HG02884 (cell line): Measurements from ENCODE around the gene SMAD6.

Experiments used
- ATAC-seq: cut with Tn5 transposase; IDR thresholded peaks from one replicate; pipeline ENCODE4 v1.9.1; 2021; ENCODE audit warnings: mild to moderate bottlenecking, moderate library complexity; ENCODE audit not compliant: unreplicated experiment

SMAD6 gene

DNA sequence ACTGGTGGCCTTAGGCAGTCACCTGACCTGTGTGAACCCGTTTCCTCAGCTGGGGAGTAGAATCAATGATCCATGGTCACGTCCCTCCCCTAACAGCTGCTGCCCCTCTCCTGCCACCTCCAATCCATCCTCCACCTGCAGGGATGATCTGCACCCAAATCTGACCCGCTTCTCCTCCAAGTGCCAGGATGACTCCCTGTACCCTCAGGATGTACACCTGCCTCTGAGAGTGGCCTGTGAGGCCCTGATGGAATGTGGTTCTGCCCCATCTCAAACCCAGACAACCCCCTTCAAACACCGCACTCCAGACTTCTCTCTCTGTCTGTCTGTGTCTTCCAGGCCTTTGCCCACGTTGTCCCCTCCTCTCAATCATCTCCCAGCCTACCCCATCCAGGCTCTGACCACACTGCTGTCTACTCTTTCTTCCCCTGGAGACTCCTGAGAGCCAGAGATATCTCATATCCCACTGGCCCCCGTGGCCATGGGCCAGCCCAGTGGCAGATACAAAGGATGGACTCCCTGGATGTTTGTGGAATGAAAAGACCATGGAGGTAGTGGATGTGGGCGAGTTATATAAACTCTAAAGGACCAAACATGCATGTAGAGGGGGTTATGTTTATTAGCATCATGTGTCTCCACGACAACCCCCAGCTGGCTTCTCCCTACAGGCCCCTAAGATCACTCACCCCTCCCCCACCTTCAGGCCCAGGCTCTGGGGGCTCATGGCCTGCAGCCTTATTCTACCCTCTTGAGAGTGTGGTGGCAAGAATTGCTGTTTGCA, 84.9 kb downstream of the SMAD6 start:
- no peak for ATAC-seq

DNA sequence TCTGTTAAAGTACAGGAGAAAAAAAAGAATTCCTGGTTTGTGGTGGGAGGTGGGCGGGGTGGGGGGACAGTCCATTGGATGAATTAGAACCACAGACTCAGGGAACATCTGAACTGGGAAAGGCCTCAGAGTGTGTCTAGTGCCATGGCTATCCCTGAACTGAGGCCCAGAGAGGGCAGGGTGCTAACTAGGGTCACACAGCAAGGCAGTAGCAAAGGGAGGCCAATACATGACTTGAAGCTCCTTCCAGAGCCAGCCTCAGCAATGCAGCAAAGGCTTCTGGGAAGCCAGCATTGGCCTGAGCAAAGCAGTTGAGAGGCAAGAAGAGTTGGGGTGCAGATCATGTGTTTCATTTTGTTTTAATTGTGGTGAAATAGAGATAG, 85.4 kb downstream of the SMAD6 start:
- ATAC-seq: no peak

DNA sequence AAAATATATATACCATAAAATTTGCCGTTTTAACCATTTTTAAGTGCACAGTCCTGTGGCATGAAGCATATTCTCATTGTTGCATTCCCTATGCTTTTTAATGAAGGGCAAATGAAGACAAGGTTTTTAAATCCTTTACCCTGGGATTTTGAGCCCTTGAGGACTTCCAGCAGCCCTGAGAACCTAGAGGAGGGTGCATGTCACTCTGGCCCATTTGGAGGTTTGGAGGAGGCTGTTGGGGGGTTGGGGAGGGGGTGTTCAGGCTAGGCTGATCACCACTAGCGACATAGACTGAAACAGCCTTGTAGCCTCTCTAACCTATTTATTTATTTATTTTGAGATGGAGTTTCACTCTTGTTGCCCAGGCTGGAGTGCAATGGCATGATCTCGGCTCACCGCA, 86.0 kb downstream of the SMAD6 start:
- ATAC-seq: no peak

DNA sequence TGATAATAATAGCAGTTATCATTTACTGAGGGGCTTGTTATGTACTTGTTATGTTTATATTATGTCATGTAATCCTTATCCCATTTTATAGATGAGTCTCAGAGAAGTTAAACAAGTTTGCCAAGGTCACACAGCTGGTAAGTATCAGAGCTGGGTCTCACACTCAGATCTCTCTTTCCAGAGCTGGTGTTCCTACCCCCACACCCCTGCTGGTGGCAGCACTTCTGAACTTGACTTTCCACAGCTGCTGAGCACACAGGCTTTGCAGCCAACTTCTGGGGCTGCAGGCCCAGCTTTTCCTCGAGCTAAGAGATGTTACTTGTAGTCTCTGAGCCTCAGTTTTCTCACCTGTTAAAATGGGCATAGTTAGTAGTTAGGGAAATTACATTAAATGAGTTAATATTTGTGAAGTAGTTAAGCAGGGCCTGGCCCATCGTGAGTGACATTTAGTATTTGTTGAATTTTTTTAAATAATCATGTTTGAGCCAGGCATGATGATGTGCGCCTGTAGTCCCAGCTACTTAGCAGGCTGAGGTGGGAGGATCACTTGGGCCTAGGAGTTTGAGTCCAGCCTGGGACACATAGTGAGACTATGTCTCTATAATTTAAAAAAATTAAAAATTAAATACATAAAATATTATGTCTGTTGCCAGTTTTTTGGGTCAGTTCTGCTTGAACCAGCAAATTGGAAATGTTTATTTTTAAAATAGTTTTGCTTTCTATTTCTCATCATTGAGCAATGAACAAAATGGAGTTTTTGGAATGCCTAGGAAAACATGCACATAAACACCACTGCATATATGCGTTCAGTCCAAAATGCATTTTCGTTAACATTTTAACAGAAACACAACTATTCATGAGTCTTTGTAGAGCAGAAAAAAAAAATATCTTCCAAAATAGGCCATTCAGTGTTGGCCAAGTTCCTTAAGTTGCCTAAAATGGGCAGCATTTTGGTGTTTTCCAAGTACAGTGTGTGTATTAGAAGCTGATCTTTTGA, 87.3 kb downstream of the SMAD6 start:
- no peak for ATAC-seq

DNA sequence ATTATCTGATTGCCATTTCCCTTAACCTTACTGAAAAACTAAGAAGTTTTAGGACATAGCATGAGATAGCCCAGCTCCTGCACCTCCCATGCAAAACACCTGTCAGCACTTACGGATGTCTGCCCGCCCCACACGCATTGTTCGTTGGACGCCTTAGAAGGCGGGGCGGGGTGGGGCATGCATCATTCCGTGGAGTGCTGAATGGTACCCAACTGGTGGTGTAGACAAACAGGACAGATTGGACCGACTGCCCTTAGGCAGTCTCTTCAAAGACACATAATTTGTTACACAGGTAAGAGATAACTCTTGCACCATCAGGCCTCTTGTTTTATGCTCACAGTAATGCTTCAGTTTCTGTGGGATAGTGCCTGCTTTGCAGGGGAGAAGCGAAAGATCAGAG, 93.8 kb downstream of the SMAD6 start:
- ATAC-seq: no peak

DNA sequence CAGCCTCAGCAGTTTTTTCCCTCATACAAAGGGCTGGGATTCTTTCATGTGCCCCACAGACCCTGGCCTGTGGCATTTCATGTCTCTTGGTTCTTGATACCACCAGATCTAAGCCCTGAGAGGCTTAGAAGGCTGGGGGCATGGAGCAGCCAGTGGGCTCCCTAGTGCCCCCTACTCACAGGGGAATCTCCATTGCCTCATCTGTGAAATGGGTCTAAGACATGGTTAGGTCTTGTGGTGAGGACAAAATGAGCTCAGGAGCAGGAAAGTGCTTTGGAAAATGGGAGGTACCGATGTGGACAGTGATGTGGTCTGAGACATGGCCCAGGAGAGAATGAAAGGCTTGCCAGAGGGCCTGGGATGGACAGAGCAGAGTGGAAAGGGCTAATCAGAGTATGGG, 94.3 kb downstream of the SMAD6 start:
- ATAC-seq: no peak

DNA sequence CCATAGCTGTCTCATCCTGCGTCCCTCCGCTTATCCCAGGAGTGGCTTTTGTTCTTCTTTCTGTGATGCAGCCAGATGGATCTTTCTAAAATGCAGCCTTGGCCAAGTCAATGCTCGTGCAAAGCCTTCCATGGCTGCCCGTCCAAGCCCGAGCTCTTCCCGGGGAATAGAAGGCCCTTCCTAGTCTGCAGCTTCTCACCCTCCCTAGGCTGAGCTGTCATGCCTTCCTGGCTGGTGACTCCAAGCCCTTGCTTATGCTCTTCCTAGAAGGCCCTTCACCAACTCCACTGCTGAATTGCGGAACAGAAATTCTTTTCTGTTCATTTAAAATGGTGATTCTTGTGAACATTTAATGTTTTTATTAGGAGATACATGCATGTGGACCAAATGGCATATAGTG, 95.9 kb downstream of the SMAD6 start:
- no peak for ATAC-seq

DNA sequence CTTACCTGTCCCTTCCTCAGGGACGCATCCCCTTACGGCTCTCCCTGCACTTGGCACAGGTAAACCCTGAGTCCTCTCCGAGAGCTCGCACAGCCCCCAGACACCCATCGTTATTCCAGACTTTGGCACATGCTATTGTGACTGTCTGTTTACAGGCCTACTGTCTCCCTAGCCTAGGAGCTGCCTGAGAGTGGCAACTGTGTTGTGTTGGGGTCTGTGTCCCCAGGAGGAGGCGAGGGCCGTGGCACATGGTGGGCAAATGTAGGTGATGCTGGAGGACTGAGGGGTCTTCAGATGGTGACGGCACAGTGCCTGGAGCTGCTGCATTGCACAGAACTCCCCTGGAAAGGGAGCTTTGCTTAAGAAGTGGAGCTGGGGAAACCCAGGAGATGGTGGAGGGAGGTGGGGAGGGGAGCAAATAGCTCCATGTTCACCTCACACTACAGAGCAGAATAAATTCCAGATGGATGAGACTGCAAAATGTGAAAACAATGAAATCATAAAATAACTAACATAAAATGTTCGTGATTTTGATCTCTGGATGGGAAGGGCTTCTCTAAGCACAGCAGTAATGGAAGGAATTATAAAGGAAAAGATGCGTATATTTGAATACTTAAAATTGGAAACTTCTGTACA, 96.5 kb downstream of the SMAD6 start:
- no peak for ATAC-seq

DNA sequence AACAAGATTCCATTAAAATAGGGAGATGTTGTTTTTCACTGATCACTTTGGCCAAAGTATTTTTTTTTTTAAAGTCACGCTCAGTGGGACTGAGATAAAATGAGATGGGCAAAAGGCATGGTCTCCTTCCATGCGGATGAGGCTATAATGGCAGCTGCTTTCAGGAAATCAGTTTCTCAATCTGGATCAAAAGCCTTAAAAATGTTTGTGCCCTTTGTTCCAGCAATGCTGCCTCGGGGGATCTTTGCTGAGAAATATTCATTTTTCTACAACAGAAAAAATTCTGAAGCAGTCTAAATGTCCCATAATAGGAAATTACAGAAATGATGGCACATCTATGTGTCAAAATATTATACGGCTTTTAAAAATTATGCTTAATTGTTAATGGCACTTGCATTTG, 97.2 kb downstream of the SMAD6 start:
- ATAC-seq: no peak

DNA sequence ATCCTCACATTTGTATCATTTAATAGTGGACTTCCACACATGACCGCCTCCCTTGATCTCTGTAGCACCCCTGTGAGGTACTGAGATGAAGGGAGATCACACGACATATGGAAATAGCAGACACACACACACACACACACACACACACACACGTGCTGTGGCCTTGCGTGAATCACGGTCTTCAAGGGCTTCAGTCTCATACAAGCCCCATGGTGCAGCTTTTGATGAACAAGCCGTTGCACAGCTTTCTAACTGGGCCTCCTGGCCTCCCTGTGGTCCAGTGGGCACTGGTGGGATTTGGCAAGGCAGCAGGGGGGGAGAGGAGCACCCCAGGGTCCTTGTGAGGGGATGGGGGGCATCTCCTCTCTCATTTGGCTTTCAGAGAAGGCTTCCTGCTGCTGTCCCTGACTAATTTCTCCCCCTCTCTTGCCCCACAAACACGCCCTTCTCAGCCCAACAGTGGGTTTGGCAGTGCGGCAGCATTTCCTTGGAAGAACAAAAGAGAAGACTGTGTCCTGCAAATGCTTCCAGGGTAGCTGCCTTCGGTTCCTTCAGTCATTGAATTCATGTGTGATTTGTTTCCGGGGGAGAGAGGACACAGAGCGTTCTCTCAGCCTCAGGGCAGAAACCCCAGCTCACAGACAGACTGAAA, 98.7 kb downstream of the SMAD6 start:
- no peak for ATAC-seq

DNA sequence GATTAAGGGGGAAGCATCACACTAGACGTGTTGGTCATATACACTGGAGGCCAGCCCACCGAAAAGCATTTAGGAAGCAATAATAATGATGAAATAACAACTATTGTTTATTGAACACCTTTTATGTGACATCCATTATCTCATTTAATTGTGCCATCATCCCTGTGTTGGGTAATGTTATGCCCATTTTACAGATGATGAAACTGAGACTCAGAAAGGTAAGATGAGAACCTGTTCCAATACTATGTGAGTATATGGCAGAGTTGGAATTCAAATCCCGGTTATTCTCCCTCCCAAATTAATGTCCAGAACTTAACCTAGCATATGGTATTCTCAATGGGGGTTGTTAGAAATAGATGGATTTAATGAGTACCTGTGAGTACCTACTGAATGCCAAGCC, 99.2 kb downstream of the SMAD6 start:
- ATAC-seq: no peak

DNA sequence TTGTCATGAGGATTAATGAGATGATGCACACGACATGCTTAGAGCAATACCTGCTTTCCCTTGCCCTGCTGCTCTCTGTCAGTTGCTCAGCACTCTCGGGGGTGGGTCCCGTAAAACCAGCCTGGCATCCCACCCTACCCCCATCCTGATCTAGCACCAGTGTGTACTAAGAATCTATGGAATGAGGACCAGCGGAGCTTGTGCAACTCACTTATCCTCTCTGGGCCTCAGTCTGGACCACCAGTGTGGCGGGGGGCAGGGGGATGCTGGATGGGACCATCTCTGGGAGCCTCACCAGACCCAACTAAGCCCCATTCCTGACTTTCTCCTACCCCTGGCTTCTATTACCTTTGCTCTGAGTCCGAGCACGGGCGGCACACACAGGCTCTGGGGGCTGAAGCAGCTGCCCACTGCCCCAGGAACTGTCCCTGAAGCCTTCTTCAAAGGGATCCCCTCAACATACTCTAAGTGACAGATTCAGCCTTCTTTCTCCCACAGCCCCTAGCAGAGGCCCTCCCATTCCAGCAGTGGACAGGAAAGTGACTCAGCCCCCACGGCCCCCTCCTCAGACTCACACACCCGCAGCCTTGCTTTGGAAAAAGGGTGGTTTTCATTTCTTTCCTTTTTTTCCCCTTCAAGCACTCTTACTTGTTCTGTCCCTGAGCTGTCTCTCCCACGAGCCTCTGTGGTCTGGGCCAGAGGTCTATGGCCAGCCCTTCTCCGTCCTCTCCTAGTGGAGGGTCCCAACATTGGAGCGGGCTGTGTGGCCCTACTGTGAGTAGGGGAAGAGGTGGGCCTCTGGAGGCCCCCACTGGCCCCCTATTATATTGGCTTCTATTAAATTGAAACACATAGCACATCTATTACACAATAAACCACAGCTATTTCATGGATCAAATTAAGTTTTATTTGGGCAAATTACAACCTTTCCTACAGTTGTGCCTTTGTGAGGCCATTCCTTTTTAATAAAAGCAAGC, 100.3 kb downstream of the SMAD6 start:
- ATAC-seq: no peak

DNA sequence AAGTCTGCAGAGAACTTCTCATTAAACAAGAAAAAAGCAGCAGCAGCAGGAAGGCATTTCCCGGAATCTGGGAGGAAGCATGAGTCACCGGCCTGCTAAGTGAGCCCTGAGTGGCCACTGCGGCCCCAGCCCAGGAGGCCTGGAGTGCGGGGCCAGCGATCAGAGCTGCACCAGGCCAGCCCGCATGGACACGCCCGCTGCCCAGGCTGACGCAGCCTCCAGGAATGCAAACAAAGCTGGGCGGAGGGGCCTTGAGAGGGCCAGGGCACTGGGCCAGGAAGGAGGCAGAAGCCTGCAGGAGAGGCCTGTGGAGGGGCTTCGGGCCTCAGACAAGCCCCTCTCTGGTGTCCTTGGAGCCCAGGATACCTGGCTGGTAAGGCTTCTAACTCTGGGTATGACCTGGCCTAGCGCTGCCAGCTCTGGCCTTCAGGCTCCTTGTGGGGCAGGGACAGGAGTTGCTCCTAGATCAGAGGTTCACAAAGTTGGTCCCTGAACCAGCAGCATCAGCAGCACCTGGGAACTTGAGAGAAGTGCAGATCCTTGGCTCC, 101.2 kb downstream of the SMAD6 start:
- no peak for ATAC-seq

DNA sequence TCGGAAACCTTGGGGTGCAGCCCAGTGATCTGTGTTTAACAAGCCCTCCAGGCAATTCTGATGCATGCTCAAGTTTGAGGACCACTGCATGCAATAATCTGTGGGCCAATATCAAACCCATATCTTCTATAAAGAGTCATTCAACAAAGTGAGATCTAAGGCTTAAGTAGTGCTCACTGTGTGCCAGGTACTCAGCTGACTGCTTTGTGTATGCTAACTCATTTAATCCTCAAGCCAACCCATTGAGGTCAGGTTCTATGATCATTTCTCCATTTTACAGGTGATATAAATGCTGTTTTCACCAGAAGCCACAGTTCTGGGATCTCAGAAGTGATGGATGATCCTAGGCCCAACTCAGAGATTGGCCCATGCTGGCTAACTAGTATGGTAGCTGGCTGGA, 101.7 kb downstream of the SMAD6 start:
- ATAC-seq: no peak

DNA sequence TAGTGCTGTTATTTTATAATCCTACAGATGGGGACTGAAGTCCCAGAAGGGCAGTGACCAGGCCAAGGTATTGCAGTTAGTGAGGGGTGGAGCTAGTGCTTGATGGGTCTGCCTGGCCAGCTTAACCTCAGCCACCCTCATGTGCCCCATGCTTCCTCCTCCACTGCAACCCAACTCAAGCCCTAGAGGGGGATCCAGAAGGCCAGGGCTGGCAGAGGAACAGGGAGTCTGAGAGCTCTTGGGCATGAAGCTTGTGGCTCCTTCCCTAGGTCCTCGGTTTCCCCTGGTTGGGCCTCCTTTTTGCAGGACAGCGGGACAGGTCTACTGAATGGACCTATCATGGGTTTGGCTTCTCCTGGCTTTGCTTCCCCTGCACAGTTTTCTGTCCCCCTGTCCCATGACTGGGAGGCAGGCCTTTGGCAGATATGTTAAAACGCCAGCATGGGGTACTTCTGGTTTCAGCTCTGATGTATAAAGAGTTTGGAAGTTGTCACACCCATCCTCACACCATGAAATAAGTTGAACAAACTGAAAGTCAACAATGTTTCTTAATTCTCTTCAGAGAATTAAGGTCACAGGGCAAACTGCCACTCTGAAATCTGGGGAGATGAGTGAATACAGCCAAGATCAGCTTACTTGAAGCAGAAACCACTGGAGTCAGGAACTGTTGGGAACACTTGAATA, 103.3 kb downstream of the SMAD6 start:
- no peak for ATAC-seq

DNA sequence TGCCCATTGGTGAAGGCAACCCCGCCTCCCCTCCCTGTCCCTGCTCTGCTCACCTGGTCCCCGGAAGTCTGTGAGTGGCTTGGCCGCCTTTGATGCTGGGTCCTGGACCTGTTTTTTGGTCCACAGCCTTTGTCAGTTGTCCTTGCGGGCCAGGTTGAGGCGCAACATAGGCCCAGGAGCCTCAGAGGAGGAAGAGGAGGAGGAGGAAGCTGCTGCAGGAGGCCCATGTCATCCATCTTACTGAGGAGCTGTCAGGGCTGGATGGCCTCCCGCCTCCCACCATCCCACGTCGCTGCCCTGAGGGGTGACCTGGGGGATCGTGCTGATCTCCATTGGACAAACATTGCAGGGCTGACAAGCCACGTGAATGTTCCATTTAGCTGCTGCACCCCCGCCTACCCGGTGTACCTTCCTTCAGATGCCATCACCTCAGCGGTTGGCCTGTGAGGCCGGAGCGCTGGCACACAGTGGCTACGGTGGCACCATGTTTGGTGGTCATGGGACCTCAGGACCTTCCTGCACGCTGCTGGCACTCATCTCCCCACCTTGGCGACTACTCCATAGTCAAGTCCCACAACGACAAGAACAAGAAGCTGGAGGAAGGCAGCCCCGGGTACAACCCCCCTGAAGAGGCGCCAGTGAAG, 106.3 kb downstream of the SMAD6 start:
- ATAC-seq: no peak

DNA sequence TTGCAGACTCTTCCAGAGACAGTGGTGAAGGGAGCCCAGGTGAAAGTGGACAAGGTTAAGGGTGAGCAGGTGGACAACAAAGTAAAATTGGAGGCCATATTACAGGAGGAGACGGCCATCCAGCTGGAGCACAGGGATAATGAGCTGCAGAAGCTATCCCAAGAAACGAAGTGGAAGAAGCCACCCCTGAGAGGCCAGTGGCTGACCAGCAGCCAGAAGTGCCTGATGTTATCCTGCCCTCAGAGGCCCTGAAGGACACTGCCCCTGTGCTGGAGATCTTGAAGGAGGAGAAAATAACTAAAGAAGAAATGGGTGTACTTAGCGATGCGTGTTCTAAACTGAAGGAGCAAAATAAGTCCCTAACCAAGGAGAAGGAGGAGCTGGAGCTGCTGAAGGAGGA, 107.6 kb downstream of the SMAD6 start:
- no peak for ATAC-seq

DNA sequence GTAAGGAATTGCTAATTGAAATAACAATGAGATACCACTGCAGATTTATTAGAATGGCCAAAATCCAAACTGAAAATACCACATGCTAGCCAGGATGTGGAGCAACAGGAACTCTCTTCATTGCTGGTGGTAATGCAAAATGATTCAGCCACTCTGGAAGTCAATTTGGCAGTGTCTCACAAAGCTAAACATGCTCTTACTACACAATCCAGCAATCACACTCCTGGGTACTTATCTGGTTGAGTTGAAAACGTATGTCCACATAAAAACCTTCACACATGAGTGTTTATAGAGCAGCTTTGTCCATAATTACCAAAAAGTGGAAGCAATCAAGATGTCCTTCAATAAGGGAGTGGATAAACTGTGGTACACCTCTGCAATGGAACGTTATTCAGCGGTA, 113.3 kb downstream of the SMAD6 start:
- ATAC-seq: no peak

DNA sequence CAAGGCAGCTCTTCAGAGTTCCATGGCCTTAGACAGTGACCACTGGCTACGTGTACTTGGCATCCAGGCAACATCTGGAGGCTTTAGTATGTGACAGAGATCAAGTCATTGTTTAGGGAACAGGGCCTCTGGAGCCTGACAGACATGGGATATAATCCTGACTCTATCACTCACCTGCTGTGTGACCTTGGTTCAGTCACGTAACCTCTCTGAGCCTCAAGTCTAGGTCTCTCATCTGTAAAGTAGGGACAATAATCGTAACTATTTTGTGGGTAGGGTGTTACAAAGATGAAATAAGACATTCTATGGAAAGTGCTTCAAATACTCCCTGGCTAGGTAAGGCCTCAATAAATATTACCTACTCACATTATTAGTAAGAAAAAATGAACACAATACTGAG, 114.2 kb downstream of the SMAD6 start:
- ATAC-seq: no peak
